HL-60/S4 (cell line): Measurements from ENCODE around the gene TRPM6.

ENCODE experiments used
- in situ Hi-C: fragments of 300-500 bp; cut with MboI; formaldehyde crosslinking; loops from 2 replicates; pipeline ENCODE4 v1.14.3; 2022; ENCODE audit warnings: low sequenced_read_pairs

Gene TRPM6

GRCh38 chr9:74775396-74775795 lies 112.3 kb downstream of the TRPM6 start:
- in situ Hi-C loops: loop anchor here (25.0 kb wide), 1 partner anchor 237 kb away; no protein-coding TSS in a partner anchor

GRCh38 chr9:74773886-74774479 lies 113.7 kb downstream of the TRPM6 start:
- in situ Hi-C loops: loop anchor here (25.0 kb wide), 1 partner anchor 463 kb away; no protein-coding TSS in a partner anchor

DNA sequence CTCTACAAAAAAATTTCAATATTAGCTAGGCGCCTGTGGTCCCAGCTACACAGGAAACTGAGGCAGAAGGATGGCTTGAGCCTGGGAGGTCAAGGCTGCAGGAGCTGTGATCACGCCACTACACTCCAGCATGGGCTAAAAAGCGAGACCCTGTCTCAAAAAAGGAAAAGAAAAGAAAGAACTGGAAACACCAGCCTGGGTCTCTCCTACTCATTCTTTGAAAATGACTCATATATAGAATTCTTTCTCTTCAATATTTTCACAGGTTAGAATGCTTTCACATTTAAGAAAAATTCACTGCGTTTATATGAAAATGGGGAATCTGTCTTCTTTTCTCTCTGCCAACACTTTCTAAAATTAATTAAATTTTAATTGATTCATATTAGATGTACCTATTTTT lies 115.6 kb downstream of the TRPM6 start:
- in situ Hi-C loops: loop anchor here (25.0 kb wide), 1 partner anchor 465 kb away; no protein-coding TSS in a partner anchor

DNA sequence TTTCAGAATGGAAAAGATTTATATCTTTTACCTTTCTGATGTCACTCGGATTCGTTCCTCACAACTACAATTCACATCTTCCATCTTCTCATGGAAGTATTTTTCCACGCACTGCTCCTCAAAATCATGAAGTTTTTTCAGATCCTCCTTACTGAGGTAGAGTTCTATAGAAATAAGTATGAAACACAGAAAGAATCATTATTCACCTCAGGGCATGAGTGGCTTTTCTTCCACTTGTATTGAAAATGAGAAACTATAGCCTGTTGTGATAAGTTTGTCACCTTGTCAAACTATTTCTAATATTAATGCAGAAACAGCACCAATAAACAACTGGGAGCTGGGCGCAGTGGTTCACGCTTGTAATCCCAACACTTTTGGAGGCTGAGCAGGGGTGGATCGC lies 116.0 kb downstream of the TRPM6 start:
- in situ Hi-C loops: loop anchor here (25.0 kb wide), 1 partner anchor 466 kb away; no protein-coding TSS in a partner anchor

DNA sequence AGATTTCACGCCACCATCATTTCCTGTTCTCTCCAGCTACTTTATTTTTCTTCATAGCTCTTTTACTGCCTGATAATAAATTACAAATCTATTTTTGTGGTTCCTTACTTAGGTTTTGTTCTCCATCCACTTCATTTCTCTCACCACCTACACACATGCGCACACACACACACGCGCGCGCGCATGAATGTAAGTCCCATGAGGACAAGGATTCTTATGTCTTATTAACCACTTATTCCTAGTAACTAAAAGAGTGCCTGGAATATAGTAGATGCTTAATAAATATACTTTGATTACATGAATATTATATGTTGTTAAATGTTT lies 116.5 kb downstream of the TRPM6 start:
- in situ Hi-C loops: loop anchor here (25.0 kb wide), 1 partner anchor 466 kb away; no protein-coding TSS in a partner anchor

DNA sequence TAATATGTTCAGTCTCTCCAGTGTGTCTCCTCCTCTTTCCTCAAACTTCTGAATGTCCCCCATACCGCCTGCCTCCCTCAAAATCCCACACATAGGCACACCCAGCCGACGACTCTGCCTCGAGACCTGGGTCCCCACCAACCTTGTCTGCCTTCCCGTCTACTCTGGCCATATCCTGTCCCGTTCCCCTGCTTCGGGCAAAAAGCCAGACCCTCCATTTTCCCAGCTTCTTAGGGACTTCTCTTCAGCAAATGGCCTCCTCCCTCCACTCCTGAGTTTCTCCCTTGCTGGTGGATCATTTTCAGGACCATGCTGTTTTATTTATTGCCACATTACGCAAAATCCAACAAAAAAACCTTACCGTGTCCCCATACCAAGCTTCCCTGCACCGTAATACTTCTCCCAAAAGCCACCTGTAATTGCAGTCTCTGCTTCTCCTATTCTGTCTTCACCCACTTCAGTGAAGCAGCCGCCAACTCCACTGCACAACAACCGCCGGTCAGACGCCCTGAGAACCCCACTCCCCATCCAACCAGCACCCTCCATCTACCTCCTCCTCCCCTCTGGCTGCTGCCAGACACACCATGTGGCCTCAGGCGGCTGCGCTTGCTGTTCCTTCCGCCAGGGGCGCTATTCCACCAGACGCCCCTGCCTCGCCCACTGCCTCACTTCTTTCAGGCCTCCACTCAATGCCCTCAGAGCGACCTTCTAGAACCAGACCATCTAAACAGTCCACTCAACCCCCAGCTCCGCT lies 117.0 kb downstream of the TRPM6 start:
- in situ Hi-C loops: loop anchor here (25.0 kb wide), 1 partner anchor 467 kb away; no protein-coding TSS in a partner anchor

DNA sequence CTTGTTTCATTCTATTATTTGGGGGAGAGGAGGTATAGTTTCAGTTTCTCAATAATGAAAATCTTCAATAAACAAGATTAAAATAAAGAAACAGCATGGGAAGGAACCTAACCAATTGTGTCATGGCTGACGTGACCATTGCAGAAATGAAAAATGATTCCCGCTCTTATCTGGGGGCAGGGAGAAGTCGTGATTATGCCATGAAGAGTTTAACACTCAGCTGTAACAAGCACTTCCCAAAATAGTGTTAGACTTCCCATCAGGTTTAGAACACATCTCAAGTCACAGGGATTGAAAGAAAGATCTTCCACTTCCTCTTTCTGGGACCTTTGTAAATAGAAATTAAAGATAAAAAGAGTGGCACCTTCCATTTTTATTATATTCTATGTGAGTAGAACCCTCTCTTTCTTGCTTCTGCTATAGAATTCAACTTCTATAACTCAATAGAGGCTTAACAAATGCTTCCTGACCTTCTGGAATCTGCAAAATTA lies 122.2 kb downstream of the TRPM6 start:
- in situ Hi-C loops: loop anchor here (25.0 kb wide), 1 partner anchor 472 kb away; no protein-coding TSS in a partner anchor

GRCh38 chr9:74762950-74763349 lies 124.8 kb downstream of the TRPM6 start:
- in situ Hi-C loops: loop anchor here (25.0 kb wide), 1 partner anchor 474 kb away; no protein-coding TSS in a partner anchor

DNA sequence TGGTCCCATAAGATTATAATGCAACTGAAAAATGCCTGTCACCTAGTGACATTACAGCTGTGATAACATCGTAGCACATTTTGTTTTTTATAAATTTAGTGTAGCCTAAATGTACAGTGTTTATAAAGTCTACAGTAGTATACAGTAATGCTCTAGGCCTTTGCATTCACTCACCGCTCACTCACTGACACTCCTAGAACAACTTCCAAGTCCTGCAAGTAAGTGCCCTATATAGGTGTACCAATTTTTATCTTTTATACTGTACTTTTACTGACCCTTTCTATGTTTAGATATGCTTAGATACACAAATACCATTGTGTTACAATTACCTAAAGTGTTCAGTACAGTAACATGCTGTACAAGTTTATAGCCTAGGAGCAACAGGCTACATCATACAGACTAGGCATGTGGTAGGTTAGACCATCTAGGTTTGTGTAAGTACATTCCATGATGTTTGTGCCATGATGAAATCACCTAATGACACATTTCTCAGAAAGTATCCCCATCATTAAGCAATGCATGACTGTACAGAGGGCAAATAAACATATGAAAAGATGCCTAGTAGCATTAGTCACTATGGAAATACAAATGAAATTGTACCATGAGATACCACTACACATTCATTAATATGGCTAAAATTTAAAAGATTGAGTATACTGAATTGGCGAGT lies 127.6 kb downstream of the TRPM6 start:
- in situ Hi-C loops: loop anchor here (25.0 kb wide), 1 partner anchor 477 kb away; no protein-coding TSS in a partner anchor

GRCh38 chr9:74755999-74756398 lies 131.7 kb downstream of the TRPM6 start:
- in situ Hi-C loops: loop anchor here (25.0 kb wide), 1 partner anchor 481 kb away; no protein-coding TSS in a partner anchor

GRCh38 chr9:74755355-74755754 lies 132.4 kb downstream of the TRPM6 start:
- in situ Hi-C loops: loop anchor here (25.0 kb wide), 1 partner anchor 482 kb away; no protein-coding TSS in a partner anchor

DNA sequence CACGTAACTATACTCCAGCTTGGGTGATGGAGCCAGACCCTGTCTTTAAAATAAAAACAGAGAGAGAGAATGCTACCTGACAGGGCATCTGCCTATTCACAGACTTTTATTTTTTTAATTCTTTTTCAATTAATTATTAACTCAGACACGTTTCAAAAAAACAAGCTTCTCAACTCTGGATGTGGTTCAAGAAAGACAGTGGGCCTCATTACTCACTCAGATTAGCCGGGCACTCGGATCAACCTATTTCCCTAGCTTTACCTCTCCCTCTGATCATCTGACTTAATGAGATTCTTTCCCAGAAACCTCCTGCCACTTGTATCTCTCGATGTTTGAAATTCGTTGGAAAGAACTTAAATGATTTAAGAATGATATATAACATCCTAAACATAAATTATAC lies 134.1 kb downstream of the TRPM6 start:
- in situ Hi-C loops: loop anchor here (25.0 kb wide), 1 partner anchor 484 kb away; no protein-coding TSS in a partner anchor

DNA sequence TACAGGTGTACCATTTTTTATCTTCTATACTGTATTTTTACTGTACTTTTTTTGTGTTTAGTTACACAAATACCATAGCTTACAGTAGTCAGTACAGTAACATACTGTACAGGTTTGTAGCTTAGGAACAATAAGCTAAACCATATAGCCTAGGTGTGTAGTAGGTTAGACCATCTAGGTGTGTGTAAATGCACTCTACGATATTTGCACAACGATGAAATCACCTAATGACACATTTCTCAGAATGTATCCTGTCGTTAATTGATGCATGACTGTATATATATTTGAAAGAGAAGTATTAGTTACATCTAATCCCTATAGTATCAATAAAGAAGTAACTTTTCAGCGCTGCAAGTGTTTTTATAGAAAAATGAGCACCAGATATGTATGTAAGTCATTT lies 138.8 kb downstream of the TRPM6 start:
- in situ Hi-C loops: no loop called here

DNA sequence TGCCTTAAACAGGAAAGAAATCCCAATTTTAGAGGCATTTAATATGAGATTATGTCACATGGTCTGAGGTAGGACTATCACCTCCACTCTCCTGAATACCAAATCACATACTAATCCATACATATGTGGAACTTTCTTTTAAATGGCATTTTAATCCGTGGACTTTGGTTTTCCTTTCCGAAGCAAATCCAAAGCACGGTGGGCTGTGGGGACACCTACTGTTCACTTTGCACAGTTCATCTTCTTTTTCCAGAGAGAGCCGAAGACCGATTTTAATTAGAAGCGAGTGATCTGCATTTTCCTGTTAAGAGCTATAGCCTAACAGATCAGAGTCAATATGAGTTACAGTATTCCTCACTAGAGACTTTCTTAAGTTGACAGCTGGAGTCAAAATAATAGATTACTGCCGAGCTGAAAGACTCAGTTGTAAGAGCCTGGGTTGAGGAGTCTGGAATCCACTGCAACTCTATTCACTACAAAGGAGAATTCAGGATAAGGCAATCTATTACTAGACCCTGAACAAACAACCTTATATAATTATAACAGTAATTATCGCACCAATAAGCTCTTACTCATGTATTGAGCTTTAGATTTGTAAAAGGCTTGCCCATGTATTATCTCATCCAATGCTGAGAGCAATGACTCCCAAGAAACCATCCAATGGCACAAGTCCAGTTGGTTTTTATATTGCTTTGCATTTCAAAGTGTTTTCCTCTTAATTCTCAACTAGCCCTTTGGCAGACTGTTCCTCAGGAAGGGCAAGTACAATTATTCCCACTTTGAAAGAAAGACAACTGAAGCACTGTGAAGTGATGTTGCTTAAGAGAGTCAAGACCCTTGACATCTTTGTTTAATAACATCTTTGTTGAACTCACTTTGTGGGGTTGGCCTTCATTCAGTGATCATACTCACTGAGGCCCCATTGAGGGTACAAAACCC lies 144.7 kb downstream of the TRPM6 start:
- in situ Hi-C loops: no loop called here

GRCh38 chr9:74742191-74742790 lies 145.4 kb downstream of the TRPM6 start:
- in situ Hi-C loops: no loop called here

GRCh38 chr9:74736646-74737045 lies 151.1 kb downstream of the TRPM6 start:
- in situ Hi-C loops: no loop called here

DNA sequence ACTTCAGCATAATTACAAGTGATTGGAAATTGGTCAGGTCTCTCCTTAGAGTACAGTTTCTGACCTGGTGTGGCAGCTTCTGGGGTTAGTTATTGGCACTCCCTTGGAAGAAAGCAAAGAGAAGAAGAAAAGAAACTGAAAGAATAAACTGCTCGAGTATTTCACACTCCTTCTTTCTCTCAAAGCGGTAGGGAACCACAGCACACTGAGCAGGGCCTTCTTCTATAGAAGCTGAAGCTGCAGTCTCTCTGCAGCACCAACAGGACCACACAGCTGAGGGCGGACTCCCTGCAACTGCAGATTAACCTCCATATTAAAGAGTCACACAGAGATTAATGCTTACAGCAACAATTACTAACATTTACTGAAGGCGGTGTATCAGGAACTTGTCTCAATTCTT lies 152.0 kb downstream of the TRPM6 start:
- in situ Hi-C loops: no loop called here

- in situ Hi-C loops: no loop called here
Measured at GRCh38 chr9:74729136-74729695, 158.5 kb downstream of the TRPM6 start.

DNA sequence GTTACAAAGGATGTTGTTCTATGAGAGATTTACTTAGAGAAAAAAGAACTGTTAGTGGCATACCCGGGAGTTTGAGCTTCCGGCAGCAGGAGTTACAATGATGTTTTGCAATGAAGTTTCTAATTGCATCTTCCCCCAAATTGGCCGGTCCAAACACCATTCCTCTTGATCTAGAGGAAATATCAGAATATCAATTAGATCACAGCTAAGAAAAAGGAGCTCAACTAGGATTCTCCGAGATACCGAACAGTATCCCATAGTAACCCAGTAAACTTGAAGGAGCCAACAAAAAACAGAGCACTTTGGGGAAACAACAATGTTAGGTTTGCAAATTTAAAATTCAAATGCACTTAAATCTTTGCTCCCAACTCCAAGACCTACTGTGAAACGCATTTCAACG lies 159.5 kb downstream of the TRPM6 start:
- in situ Hi-C loops: no loop called here
